ENCODE results near the gene SLC16A13.

Gene SLC16A13

DNA sequence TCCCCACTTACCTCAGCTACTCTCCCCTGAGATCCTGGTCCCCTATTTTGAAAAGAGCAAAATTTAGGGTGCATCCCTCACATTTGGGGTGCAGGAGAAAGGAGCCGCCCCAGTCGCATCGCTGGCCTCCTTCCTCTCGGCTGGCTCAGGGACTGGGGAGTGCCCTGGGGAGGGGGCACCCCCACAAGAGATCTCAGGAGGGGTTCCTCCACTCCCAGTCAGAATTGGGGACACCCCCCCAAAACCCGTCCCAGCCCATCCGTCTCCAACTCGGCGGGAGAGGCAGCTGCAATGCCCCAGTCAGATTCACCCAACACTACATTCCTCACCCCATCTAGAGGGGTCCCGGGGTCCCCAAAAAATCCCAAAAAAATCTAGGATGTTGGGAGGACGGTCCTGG lies 16.4 kb upstream of the SLC16A13 start:
- TF ChIP-seq, protein P1, sequence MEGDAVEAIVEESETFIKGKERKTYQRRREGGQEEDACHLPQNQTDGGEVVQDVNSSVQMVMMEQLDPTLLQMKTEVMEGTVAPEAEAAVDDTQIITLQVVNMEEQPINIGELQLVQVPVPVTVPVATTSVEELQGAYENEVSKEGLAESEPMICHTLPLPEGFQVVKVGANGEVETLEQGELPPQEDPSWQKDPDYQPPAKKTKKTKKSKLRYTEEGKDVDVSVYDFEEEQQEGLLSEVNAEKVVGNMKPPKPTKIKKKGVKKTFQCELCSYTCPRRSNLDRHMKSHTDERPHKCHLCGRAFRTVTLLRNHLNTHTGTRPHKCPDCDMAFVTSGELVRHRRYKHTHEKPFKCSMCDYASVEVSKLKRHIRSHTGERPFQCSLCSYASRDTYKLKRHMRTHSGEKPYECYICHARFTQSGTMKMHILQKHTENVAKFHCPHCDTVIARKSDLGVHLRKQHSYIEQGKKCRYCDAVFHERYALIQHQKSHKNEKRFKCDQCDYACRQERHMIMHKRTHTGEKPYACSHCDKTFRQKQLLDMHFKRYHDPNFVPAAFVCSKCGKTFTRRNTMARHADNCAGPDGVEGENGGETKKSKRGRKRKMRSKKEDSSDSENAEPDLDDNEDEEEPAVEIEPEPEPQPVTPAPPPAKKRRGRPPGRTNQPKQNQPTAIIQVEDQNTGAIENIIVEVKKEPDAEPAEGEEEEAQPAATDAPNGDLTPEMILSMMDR (conservative IDR thresholded peaks at IDR 0.05; ENCODE audit: low read depth, low read length), result no peak
- no peak for DNase-seq (ENCODE audit: low read depth)
- H3K4me3 ChIP-seq (ENCODE audit: low read length), result no peak overlapping the region

DNA sequence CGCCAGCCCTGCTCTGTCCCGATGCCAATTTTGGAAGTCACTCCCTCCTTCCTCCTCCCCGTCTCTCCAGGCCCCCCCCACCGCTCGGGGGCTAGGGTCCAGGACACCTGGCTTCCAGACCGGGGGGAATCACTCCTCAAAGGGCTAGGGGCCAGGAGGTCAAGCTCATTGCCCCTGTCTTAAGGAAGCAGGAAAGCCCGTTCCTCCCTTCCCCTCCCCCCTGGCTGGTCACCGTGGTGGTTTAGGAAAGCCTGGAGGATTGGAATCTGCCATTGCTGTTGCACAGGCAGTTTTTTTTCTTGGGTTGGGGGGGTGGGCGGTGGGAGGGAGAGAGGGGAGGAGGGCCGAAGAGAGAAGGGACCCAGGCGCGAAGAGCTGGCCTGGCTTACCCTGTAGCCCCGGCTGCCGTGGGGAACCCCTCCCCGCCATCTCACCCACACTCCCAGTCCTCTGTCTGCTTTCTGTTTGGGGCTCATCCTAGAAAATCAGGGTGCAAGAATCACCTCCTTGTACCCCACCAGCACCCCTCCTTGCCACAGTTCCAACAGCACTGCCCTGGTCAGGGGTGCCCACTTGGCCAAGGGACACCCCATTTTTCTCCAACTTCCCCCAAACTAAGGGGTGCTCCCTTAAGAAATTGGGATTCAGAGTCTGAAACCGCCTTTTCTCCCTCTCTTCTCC lies 15.8 kb upstream of the SLC16A13 start:
- peak overlapping the region; percentile 51 for H3K4me3 ChIP-seq (ENCODE audit: low read length)
- TF ChIP-seq, protein P1 (conservative IDR thresholded peaks at IDR 0.05; ENCODE audit: low read depth, low read length), result no peak
- no peak for DNase-seq (ENCODE audit: low read depth)

DNA sequence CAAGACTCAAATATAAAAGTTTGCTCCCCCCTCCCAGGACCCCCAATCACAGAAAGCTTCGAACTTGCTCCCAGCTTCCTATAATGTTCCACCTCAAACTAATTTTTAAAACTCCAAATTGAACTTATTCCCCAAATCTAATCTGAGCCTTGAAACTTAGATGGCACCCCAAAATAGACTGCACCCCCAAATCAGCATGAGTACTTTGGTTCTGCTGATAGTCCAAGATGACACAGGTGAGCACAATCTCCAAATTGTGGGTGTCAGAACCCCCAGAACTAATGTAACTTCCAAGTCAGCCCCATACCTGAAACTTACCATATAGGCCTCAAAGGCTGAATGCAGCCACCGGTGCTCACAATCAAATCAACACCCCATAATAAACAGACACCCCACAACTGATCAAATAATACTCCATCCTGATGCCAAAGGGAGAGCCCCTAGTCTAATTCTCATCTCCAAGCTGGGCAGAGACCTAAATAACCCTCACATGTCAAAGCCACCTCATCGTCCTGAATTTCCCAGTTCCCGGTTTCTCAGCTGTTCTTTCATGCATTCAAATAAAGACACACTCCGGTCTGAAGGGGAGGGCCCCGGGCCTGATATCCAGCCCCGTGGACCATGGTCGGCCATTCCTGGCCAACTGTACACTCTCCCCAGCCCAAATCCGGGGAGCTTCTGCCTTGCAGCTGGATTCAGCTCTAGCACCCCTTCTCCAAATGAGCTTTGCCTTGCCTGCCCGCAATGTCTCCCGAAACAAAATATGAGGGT lies 14.7 kb upstream of the SLC16A13 start:
- no peak for DNase-seq (ENCODE audit: low read depth)
- TF ChIP-seq, protein P1 (conservative IDR thresholded peaks at IDR 0.05; ENCODE audit: low read depth, low read length), result no peak
- H3K4me3 ChIP-seq (ENCODE audit: low read length), result no peak overlapping the region

DNA sequence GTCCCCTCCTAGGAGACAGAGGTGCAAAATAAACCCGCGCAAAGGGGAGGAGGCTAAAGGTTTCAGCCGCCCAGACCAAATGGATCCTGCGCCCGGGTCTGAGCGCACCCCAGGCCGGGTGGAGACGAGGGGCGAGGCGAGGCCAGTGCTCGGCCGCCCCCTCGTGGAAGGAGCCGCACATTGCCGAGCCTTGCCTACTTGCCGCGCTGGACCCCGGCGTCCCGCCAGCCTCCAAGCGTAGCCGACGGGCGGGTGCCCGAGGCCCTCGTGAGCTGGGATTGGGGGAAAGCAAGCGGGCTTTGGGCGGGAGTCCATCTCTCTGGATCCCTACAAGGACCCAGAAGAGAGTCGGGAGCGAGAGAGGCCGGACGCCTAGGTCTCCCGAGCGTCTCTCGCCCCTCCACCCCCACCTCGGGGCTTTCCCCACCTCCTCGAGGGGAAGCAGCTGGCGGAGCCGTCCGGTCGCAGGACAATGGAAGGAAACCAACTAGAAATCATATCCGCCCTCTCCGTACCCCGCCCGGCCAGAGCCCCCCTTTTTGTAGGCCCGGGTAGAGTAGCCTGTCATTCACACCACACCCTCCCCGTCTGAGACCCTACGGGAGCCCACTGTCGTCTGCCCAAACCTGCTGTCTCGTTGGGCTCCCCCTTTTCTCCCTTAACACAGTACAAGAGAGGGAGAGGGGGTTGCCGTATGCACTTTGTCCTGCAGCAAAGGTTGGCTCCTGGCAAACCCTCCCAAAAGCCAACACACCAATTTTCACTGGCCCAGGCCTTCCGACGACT lies 13.6 kb upstream of the SLC16A13 start:
- TF ChIP-seq, protein P1 (conservative IDR thresholded peaks at IDR 0.05; ENCODE audit: low read depth, low read length), result peak; percentile 84
- no peak overlapping the region for H3K4me3 ChIP-seq (ENCODE audit: low read length)
- no peak for DNase-seq (ENCODE audit: low read depth)

DNA sequence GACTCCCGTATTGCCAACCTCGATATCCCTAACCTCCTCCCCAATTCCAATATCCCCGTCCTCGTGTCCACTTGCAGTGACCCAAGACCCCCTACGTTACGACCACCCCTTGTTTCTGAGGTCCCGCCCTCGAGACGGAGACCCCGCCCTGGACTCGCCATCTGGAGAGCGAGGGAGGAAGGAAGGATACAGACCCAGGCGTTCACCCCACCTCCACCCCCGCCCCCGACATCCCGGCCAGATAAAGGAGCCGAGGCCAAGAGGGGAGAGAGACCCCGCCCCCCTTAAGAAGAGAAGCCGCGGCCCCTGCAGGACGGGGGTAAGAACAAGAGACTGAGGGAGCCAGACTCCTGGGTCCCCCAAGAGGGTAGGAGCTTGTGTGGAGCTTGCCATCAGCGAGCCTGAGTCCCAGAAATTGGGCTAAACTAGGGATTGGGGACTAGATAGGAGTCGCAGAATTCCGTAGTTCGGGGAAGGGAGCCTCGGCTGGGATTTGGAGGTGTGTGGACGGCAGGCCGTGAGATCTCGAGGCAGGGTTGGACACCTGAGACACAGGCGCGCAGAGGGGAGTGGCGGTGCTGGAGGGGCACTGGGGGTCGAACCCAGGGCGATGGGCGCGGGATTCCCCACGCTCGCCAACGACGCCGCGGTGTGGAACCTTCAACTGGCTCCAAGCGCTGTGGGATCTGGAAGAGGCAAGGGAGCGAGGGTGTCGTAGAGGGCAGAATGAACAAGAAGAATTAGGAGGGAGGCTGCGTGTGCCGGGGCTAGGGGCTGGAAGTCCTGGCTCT lies 12.8 kb upstream of the SLC16A13 start, which contains the start of gene BCL6B:
Gene BCL6B, plus strand, starts transcription at position 270 of the 791 bp plus-strand sequence. CDS start 622 bp downstream, outside the sequence.
- DNase-seq (ENCODE audit: low read depth), result no peak
- TF ChIP-seq, protein P1 (conservative IDR thresholded peaks at IDR 0.05; ENCODE audit: low read depth, low read length), result no peak
- H3K4me3 ChIP-seq (ENCODE audit: low read length), result no peak within 1 kb of the TSS

DNA sequence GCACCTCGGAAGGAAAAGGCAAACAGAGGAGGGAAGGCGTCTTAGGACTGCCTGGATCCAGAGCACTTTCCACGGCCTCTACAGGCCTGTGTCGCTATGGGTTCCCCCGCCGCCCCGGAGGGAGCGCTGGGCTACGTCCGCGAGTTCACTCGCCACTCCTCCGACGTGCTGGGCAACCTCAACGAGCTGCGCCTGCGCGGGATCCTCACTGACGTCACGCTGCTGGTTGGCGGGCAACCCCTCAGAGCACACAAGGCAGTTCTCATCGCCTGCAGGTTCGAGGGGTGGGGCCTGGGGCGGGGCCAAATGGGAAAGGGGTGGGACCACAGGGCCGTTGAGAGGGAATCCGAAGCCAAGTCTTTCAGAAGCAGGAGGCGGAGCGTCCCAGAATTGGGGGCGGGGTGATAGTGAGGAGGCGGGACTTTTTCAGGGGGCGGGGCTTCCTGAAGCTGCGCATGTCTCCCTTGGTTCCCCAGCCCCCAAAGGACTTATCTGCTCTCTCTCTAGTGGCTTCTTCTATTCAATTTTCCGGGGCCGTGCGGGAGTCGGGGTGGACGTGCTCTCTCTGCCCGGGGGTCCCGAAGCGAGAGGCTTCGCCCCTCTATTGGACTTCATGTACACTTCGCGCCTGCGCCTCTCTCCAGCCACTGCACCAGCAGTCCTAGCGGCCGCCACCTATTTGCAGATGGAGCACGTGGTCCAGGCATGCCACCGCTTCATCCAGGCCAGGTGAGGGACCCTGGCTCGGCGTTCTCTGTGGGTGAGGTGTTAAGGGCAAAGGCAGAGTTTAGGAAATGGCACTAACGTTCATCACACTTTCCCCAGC lies 12.0 kb upstream of the SLC16A13 start:
- H3K4me3 ChIP-seq (ENCODE audit: low read length), result no peak overlapping the region
- TF ChIP-seq, protein P1 (conservative IDR thresholded peaks at IDR 0.05; ENCODE audit: low read depth, low read length), result no peak
- no peak for DNase-seq (ENCODE audit: low read depth)

All from retinal pigment epithelial cell (primary cell).